Stimulated activated effector memory CD8-positive, alpha-beta T cell treated with anti-CD3 and anti-CD28 coated beads, Interleukin-12 subunit alpha, Interleukin-12 subunit beta, amount 100 ng/mL, for 72 hours (primary cell): ENCODE data around the gene PHLDA1.
A peak's percentile ranks its signal among the peaks of the same experiment; 100 is the strongest.
"Not testable (repeated sequence)": the region's sequence is repeated elsewhere in the genome, so short reads cannot be mapped to it uniquely, and the experiment has no call there.

Experiments
- ATAC-seq: fragments of 150-1000 bp; cut with Tn5 transposase; 2 replicates; pipeline ENCODE4 v1.10.0; 2021
- DNase-seq, 2 donors: peaks; one replicate each; pipeline ENCODE4 v3.0.0; 2021 to 2022; ENCODE audit warnings: low spot score in 2 of 2
- H3K27ac Mint-ChIP-seq: one replicate; pipeline ENCODE4 v1.8.0; 2022; ENCODE audit warnings: mild to moderate bottlenecking, mixed read lengths
- H3K36me3 Mint-ChIP-seq: one replicate; pipeline ENCODE4 v1.8.0; 2022; ENCODE audit warnings: mild to moderate bottlenecking, mixed read lengths
- H3K4me1 Mint-ChIP-seq: one replicate; pipeline ENCODE4 v1.8.0; 2022; ENCODE audit warnings: mixed read lengths
- H3K4me3 Mint-ChIP-seq: one replicate; pipeline ENCODE4 v1.8.0; 2022; ENCODE audit warnings: mild to moderate bottlenecking, mixed read lengths
- H3K9me3 Mint-ChIP-seq: one replicate; pipeline ENCODE4 v1.8.0; 2022; ENCODE audit warnings: mixed read lengths

Gene PHLDA1

GRCh38 chr12:75987709-75988108 lies 43.9 kb downstream of the PHLDA1 start:
- H3K9me3 Mint-ChIP-seq, H3K36me3 Mint-ChIP-seq, DNase-seq, H3K27ac Mint-ChIP-seq, H3K4me3 Mint-ChIP-seq: not testable (repeated sequence)
- H3K4me1 Mint-ChIP-seq: peaks cover 48% of the 10 kb centered on the region
- peak; percentile 45 for ATAC-seq

- ATAC-seq (no peak), DNase-seq (no peak)
- Mint-ChIP-seq H3K9me3 (peaks cover 6% of the 10 kb centered on the region), H3K4me1 (peaks cover 45% of the 10 kb centered on the region), H3K27ac (no peak overlapping the region), H3K4me3 (no peak overlapping the region), H3K36me3 (no peaks in the 10 kb centered on the region)
Measured at GRCh38 chr12:75986001-75986746, 45.4 kb downstream of the PHLDA1 start.

GRCh38 chr12:75985566-75985965 lies 46.0 kb downstream of the PHLDA1 start:
- DNase-seq (no peak), ATAC-seq (no peak)
- Mint-ChIP-seq H3K27ac (no peak overlapping the region), H3K36me3 (no peaks in the 10 kb centered on the region), H3K4me3 (no peak overlapping the region), H3K9me3 (peaks cover 6% of the 10 kb centered on the region), H3K4me1 (peaks cover 43% of the 10 kb centered on the region)

GRCh38 chr12:75984577-75985182 lies 46.9 kb downstream of the PHLDA1 start:
- Mint-ChIP-seq H3K36me3 (no peaks in the 10 kb centered on the region), H3K9me3 (peaks cover 6% of the 10 kb centered on the region), H3K27ac (peak overlapping the region; percentile 27), H3K4me1 (peaks cover 49% of the 10 kb centered on the region), H3K4me3 (no peak overlapping the region)
- ATAC-seq (peak; percentile 62), DNase-seq (no peak)

GRCh38 chr12:75983851-75984250 lies 47.7 kb downstream of the PHLDA1 start:
- DNase-seq, ATAC-seq, H3K4me3 Mint-ChIP-seq, H3K36me3 Mint-ChIP-seq, H3K9me3 Mint-ChIP-seq: not testable (repeated sequence)
- Mint-ChIP-seq H3K27ac (peak overlapping the region; percentile 77), H3K4me1 (peaks cover 51% of the 10 kb centered on the region)

- Mint-ChIP-seq H3K4me3 (no peak overlapping the region), H3K4me1 (peaks cover 55% of the 10 kb centered on the region), H3K9me3 (no peaks in the 10 kb centered on the region), H3K27ac (no peak overlapping the region), H3K36me3 (no peaks in the 10 kb centered on the region)
- DNase-seq (no peak), ATAC-seq (no peak)
Measured at GRCh38 chr12:75982979-75983660, 48.5 kb downstream of the PHLDA1 start.

- no peak for ATAC-seq
- Mint-ChIP-seq H3K9me3 (no peaks in the 10 kb centered on the region), H3K36me3 (no peaks in the 10 kb centered on the region), H3K4me3 (peak overlapping the region; percentile 16), H3K27ac (peak overlapping the region; percentile 8), H3K4me1 (peaks cover 65% of the 10 kb centered on the region)
- no peak for DNase-seq
Measured at GRCh38 chr12:75982169-75982564, 49.4 kb downstream of the PHLDA1 start.

GRCh38 chr12:75981247-75982168 lies 50.1 kb downstream of the PHLDA1 start:
- H3K4me3 Mint-ChIP-seq: peak overlapping the region; percentile 16
- H3K36me3 Mint-ChIP-seq: no peaks in the 10 kb centered on the region
- no peaks in the 10 kb centered on the region for H3K9me3 Mint-ChIP-seq
- no peak overlapping the region for H3K27ac Mint-ChIP-seq
- no peak for ATAC-seq
- peaks cover 68% of the 10 kb centered on the region for H3K4me1 Mint-ChIP-seq
- DNase-seq: no peak

GRCh38 chr12:75979181-75979580 lies 52.4 kb downstream of the PHLDA1 start:
- H3K9me3 Mint-ChIP-seq: no peaks in the 10 kb centered on the region
- H3K4me3 Mint-ChIP-seq: peak overlapping the region; percentile 55
- H3K4me1 Mint-ChIP-seq: peaks cover 71% of the 10 kb centered on the region
- H3K27ac Mint-ChIP-seq: peak overlapping the region; percentile 91
- no peaks in the 10 kb centered on the region for H3K36me3 Mint-ChIP-seq
- ATAC-seq: peak; percentile 87
- peak; percentile 7 to 62 for DNase-seq

- H3K4me1 Mint-ChIP-seq: peaks cover 69% of the 10 kb centered on the region
- peak overlapping the region; percentile 91 for H3K27ac Mint-ChIP-seq
Measured at GRCh38 chr12:75978677-75979076, 52.9 kb downstream of the PHLDA1 start.

GRCh38 chr12:75977952-75978671 lies 53.5 kb downstream of the PHLDA1 start:
- peak overlapping the region; percentile 55 for H3K4me3 Mint-ChIP-seq
- H3K9me3 Mint-ChIP-seq: no peaks in the 10 kb centered on the region
- DNase-seq: peak; percentile 44 to 86
- H3K36me3 Mint-ChIP-seq: no peaks in the 10 kb centered on the region
- H3K4me1 Mint-ChIP-seq: peaks cover 63% of the 10 kb centered on the region
- peak overlapping the region; percentile 91 for H3K27ac Mint-ChIP-seq
- ATAC-seq: peak; percentile 96

More at GRCh38 chr12:75978677-75979076, 52.9 kb downstream of the PHLDA1 start:
- Mint-ChIP-seq H3K9me3 (no peaks in the 10 kb centered on the region), H3K4me3 (peak overlapping the region; percentile 55), H3K36me3 (no peaks in the 10 kb centered on the region)
- DNase-seq (no peak), ATAC-seq (peak; percentile 47)

- Mint-ChIP-seq H3K9me3 (no peaks in the 10 kb centered on the region), H3K4me3 (peak overlapping the region; percentile 55), H3K4me1 (peaks cover 60% of the 10 kb centered on the region), H3K36me3 (no peaks in the 10 kb centered on the region), H3K27ac (peak overlapping the region; percentile 91)
- DNase-seq (no peak), ATAC-seq (peak; percentile 12)
Measured at GRCh38 chr12:75977590-75977951, 54.0 kb downstream of the PHLDA1 start.

GRCh38 chr12:75976913-75977312 lies 54.7 kb downstream of the PHLDA1 start:
- Mint-ChIP-seq H3K4me1 (peaks cover 54% of the 10 kb centered on the region), H3K4me3 (peak overlapping the region; percentile 55), H3K27ac (peak overlapping the region; percentile 91)

GRCh38 chr12:75976113-75976512 lies 55.5 kb downstream of the PHLDA1 start:
- Mint-ChIP-seq H3K9me3 (no peaks in the 10 kb centered on the region), H3K4me3 (no peak overlapping the region), H3K4me1 (peaks cover 52% of the 10 kb centered on the region), H3K36me3 (no peaks in the 10 kb centered on the region), H3K27ac (peak overlapping the region; percentile 91)
- ATAC-seq (no peak), DNase-seq (no peak)

More at GRCh38 chr12:75976913-75977312, 54.7 kb downstream of the PHLDA1 start:
- no peaks in the 10 kb centered on the region for H3K36me3 Mint-ChIP-seq
- H3K9me3 Mint-ChIP-seq: no peaks in the 10 kb centered on the region
- ATAC-seq (no peak), DNase-seq (no peak)
